Measurements from ENCODE around the gene LIN9. TPM values are rescaled to one million over a fixed set of nuclear protein-coding genes. Genes with fewer than 3 reads are reported as not detected.

LIN9 gene
- total and polyA plus RNA-seq, 2 of the 8 experiments (the other 6 are each of a cell fraction or from before 2014, with no cell fraction given): 5.6 to 12.6 TPM

DNA sequence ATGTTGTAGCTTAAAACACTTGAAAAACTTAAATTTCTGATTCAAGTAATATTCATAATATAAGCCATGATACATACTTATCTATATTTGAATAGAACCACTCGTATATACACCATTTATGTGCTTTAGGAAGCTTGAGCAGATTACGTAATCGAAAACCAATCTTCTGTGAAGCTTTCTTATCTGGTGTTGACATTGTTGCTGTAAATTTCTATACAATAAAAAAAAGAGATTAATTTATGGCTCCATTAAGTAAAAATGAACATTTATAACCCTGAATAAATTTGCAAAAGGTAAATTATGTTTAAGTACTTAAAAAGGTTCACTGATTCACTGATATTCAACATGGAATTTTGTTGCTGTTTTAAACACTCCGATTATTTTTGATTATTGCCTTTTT lies 21.4 kb downstream of the LIN9 start:
- Histone ChIP-seq H3K4me3 (ENCODE audit: extremely low read depth in 1 of 4, insufficient read depth in 2 of 4, low read depth in 3 of 4, low read length in 4 of 4) (no peak overlapping the region), H3K36me3 (ENCODE audit: control insufficient read depth in 2 of 4, insufficient read depth in 4 of 4, low read length in 3 of 4) (peaks cover 0 to 28% (median 6%) of the 10 kb centered on the region in 4 experiments; a peak in 4 of 8 replicates), H3K9ac (replicated peaks in 1 of 4; ENCODE audit: extremely low read depth in 1 of 4, low read depth in 3 of 4, low read length in 3 of 4) (no peak overlapping the region), H3K79me1 (ENCODE audit: low read depth, low read length) (no peaks in the 10 kb centered on the region), H3K23me2 (ENCODE audit: low read depth, low read length) (no peaks in the 10 kb centered on the region), H2BK5ac (ENCODE audit: low read depth, low read length) (no peak overlapping the region), H2BK20ac (ENCODE audit: low read length) (no peak overlapping the region), H2BK15ac (ENCODE audit: low read length) (no peak overlapping the region), H3K23ac (ENCODE audit: insufficient read length) (no peak overlapping the region), H3K27ac (ENCODE audit: low read depth, low read length) (no peak overlapping the region), H3K56ac (replicated peaks; ENCODE audit: insufficient read length, low read depth, low read length) (no peak overlapping the region), H3K27me3 (replicated peaks in 1 of 4; ENCODE audit: control insufficient read depth in 3 of 4, extremely low read depth in 1 of 4, insufficient read depth in 3 of 4, low read length in 3 of 4) (no peaks in the 10 kb centered on the region), H4K8ac (ENCODE audit: extremely low read depth, insufficient read depth, low read length) (no peak overlapping the region), H3K4ac (replicated peaks; ENCODE audit: insufficient read length, low read depth, low read length) (no peak overlapping the region), H2BK12ac (ENCODE audit: low read depth, low read length) (no peak overlapping the region), H3K4me1 (replicated peaks in 1 of 4; ENCODE audit: control insufficient read depth in 3 of 4, insufficient read depth in 4 of 4, low read length in 3 of 4) (no peaks in the 10 kb centered on the region), H2BK120ac (replicated peaks; ENCODE audit: low read depth, low read length) (no peak overlapping the region), H3K4me2 (ENCODE audit: insufficient read depth in 1 of 2, low read depth in 2 of 2, low read length in 2 of 2) (no peak overlapping the region), H3K79me2 (ENCODE audit: control insufficient read depth in 1 of 2, insufficient read depth in 2 of 2, low read length in 2 of 2) (no peaks in the 10 kb centered on the region), H3K18ac (ENCODE audit: extremely low read depth, low read length) (no peak overlapping the region), H2AK5ac (ENCODE audit: low read depth, low read length) (no peak overlapping the region), H4K5ac (ENCODE audit: insufficient read length, low read depth, low read length) (no peak overlapping the region), H4K91ac (replicated peaks; ENCODE audit: insufficient read length, low read length) (no peak overlapping the region), H3K9me3 (ENCODE audit: insufficient read depth in 2 of 2, low read depth in 1 of 2, low read length in 1 of 2) (no peaks in the 10 kb centered on the region), H3K14ac (ENCODE audit: insufficient read length) (no peak overlapping the region), H4K20me1 (replicated peaks in 1 of 2; ENCODE audit: control insufficient read depth in 1 of 2, insufficient read depth in 2 of 2, low read length in 2 of 2) (no peaks in the 10 kb centered on the region), H2AFZ (ENCODE audit: low read length) (no peak overlapping the region)
- 91% methylated on average over 4 of the region's 4 CpGs; no CpG with 5 or more reads in 1 of the 2 experiments for WGBS, 2 experiments (ENCODE audit: extremely low coverage in 1 of 2, insufficient coverage in 1 of 2, insufficient read length in 1 of 2, insufficient replicate concordance in 2 of 2, low coverage in 1 of 2, low lambda C conversion rate in 2 of 2, missing lambda C conversion rate in 1 of 2)
- ChIA-PET POLR2A (ENCODE audit: partially characterized antibody) (interaction anchor here (1.1 kb wide), 1 partner anchor 13 kb away, joined by 5 read pairs; no protein-coding TSS in a partner anchor), CTCF (ENCODE audit: partially characterized antibody) (interaction anchor here (0.5 kb wide), 1 partner anchor 81 kb away, joined by 3 read pairs; no protein-coding TSS in a partner anchor)
- DNase-seq (ENCODE audit: low read depth in 1 of 2, low spot score in 2 of 2): no peak
- no peak for FAIRE-seq
- no peak for TF ChIP-seq CEBPB (IDR thresholded peaks at IDR 0.05; ENCODE audit: low read depth, low read length)
- TF ChIP-seq KDM5A (IDR thresholded peaks at IDR 0.05; ENCODE audit: low read length): no peak
- TF ChIP-seq GABPA (IDR thresholded peaks at IDR 0.05; ENCODE audit: borderline replicate concordance, insufficient read depth, low read length): no peak
- no peak for TF ChIP-seq FOSL1 (IDR thresholded peaks at IDR 0.05; ENCODE audit: insufficient read depth, low read depth, low read length)
- TF ChIP-seq POLR2A (IDR thresholded peaks at IDR 0.05; ENCODE audit: control extremely low read depth in 1 of 2, low read depth in 2 of 2, low read length in 2 of 2): no peak
- no peak for TF ChIP-seq RBBP5 (IDR thresholded peaks at IDR 0.05; ENCODE audit: borderline replicate concordance, low read depth, low read length)
- TF ChIP-seq CHD2 (IDR thresholded peaks at IDR 0.05; ENCODE audit: low read length): no peak
- no peak for TF ChIP-seq YY1 (IDR thresholded peaks at IDR 0.05; ENCODE audit: low read depth, low read length)
- no peak for TF ChIP-seq SUZ12 (IDR thresholded peaks at IDR 0.05; ENCODE audit: low read length)
- TF ChIP-seq ASH2L (IDR thresholded peaks at IDR 0.05; ENCODE audit: low read length): no peak
- no peak for TF ChIP-seq SIRT6 (IDR thresholded peaks at IDR 0.05; ENCODE audit: low read length)
- no peak for TF ChIP-seq BCL11A (IDR thresholded peaks at IDR 0.05; ENCODE audit: low read depth in 2 of 2, low read length in 2 of 2)
- TF ChIP-seq, protein P1, sequence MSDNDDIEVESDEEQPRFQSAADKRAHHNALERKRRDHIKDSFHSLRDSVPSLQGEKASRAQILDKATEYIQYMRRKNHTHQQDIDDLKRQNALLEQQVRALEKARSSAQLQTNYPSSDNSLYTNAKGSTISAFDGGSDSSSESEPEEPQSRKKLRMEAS (IDR thresholded peaks at IDR 0.05): no peak
- TF ChIP-seq, protein P2, sequence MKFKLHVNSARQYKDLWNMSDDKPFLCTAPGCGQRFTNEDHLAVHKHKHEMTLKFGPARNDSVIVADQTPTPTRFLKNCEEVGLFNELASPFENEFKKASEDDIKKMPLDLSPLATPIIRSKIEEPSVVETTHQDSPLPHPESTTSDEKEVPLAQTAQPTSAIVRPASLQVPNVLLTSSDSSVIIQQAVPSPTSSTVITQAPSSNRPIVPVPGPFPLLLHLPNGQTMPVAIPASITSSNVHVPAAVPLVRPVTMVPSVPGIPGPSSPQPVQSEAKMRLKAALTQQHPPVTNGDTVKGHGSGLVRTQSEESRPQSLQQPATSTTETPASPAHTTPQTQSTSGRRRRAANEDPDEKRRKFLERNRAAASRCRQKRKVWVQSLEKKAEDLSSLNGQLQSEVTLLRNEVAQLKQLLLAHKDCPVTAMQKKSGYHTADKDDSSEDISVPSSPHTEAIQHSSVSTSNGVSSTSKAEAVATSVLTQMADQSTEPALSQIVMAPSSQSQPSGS (IDR thresholded peaks at IDR 0.05; ENCODE audit: low read length): no peak

Data from H1 (cell line).